A549 (cell line): Measurements from ENCODE around the gene WWP2. TPM values are rescaled to one million over a fixed set of nuclear protein-coding genes. Genes with fewer than 3 reads are reported as not detected.

Experiments
- ATAC-seq, 2 experiments: fragments of 200-7000 bp in 1 of 2; fragments of >200 bp in 1 of 2; cut with Nextera tagmentation in 1 of 2; cut with Tn5 transposase in 1 of 2; 3 replicates each; pipeline versions ENCODE4 v1.8.0 to v1.9.1; 2018 to 2020; ENCODE audit warnings: mild to moderate bottlenecking in 1 of 2, moderate library complexity in 1 of 2
- CTCF ChIA-PET: fragments of 300-600 bp; sonication (Branson Sonifier 250); formaldehyde crosslinking; extraction: SDS; loops from one replicate; lab custom pipeline; 2021; ENCODE audit warnings: antibody characterized with exemption, inconsistent platforms; lab: Yijun Ruan, JAX
- POLR2A ChIA-PET: fragments of 350-600 bp; formaldehyde crosslinking; extraction: SDS; loops from one replicate; lab custom pipeline; 2021; ENCODE audit warnings: antibody characterized with exemption, inconsistent platforms; lab: Yijun Ruan, JAX
- DNase-seq, 2 experiments: peaks; one replicate each; pipeline versions ENCODE4 v3.0.0 to v3.0.0-alpha.2; 2011 to 2016; ENCODE audit warnings: low read depth in 1 of 2, low spot score in 1 of 2
- FAIRE-seq: peaks from 2 replicates; lab custom pipeline; 2011; peaks lifted over from hg19 to GRCh38; lab: Jason Lieb, UNC
- H3K27ac ChIP-seq, 2 experiments: fragments of >200 bp; sonication (Bioruptor Twin); formaldehyde crosslinking; 3 replicates each; pipeline ENCODE4 v1.5.1; 2016 to 2017
- H3K4me1 ChIP-seq: fragments of >200 bp; sonication (Bioruptor Twin); formaldehyde crosslinking; 3 replicates; pipeline ENCODE4 v1.6.1; 2016
- H3K4me2 ChIP-seq: fragments of >200 bp; sonication (Bioruptor Twin); formaldehyde crosslinking; 3 replicates; pipeline ENCODE4 v1.6.1; 2016
- H3K4me3 ChIP-seq: fragments of >200 bp; sonication (Bioruptor Twin); formaldehyde crosslinking; 3 replicates; pipeline ENCODE4 v1.5.1; 2016
- H3K9me3 ChIP-seq: fragments of >200 bp; sonication (Bioruptor Twin); formaldehyde crosslinking; 3 replicates; pipeline ENCODE4 v1.6.1; 2016
- BHLHE40 ChIP-seq: IDR thresholded peaks from 2 replicates; pipeline ENCODE4 v1.6.1; 2012; ENCODE audit warnings: low read depth, low read length, inconsistent platforms
- CBX2 ChIP-seq: fragments of 200-600 bp; sonication (generic); IDR thresholded peaks from 2 replicates; pipeline ENCODE4 v1.6.1; 2016; ENCODE audit warnings: low read depth, mild to moderate bottlenecking, borderline replicate concordance
- CBX8 ChIP-seq: fragments of 200-600 bp; sonication (generic); IDR thresholded peaks from 2 replicates; pipeline ENCODE4 v1.6.1; 2016
- CEBPB ChIP-seq, 2 experiments: fragments of >200 bp in 1 of 2; sonication (Bioruptor Twin) in 1 of 2; formaldehyde crosslinking in 1 of 2; IDR thresholded peaks; 2 replicates each; pipeline ENCODE4 v1.6.1; 2012 to 2016
- CHD2 ChIP-seq: fragments of 150-350 bp; IDR thresholded peaks from 2 replicates; pipeline ENCODE4 v1.6.1; 2014; ENCODE audit warnings: low read length; ENCODE audit not compliant: partially characterized antibody
- CHD4 ChIP-seq: fragments of 200-600 bp; sonication (generic); IDR thresholded peaks from 2 replicates; pipeline ENCODE4 v1.6.1; 2016; ENCODE audit warnings: antibody characterized with exemption, mild to moderate bottlenecking, borderline replicate concordance
- EP300 ChIP-seq, 2 experiments: fragments of >200 bp; sonication (Bioruptor Twin); formaldehyde crosslinking; IDR thresholded peaks; 2 replicates in 1 of 2; 3 replicates in 1 of 2; pipeline ENCODE4 v1.6.1; 2016 to 2017
- FOSB ChIP-seq: fragments of 250-450 bp; sonication (Bioruptor Pico); IDR thresholded peaks from 2 replicates; pipeline ENCODE4 v1.5.0; 2020; ENCODE audit warnings: mild to moderate bottlenecking, moderate library complexity
- GATA3 ChIP-seq: IDR thresholded peaks from 2 replicates; pipeline ENCODE4 v1.6.1; 2012; ENCODE audit warnings: borderline replicate concordance
- HEYL ChIP-seq: fragments of 250-450 bp; sonication (Bioruptor Pico); IDR thresholded peaks from 2 replicates; pipeline ENCODE4 v1.8.0; 2021; ENCODE audit warnings: mild to moderate bottlenecking, moderate library complexity
- HOXA7 ChIP-seq: fragments of 250-450 bp; sonication (Bioruptor Pico); IDR thresholded peaks from 2 replicates; pipeline ENCODE4 v1.5.0; 2020; ENCODE audit warnings: mild to moderate bottlenecking, moderate library complexity
- HOXB13 ChIP-seq: fragments of 250-450 bp; sonication (Bioruptor Pico); IDR thresholded peaks from 2 replicates; pipeline ENCODE4 v1.5.0; 2020; ENCODE audit warnings: low read depth, mild to moderate bottlenecking, moderate library complexity
- HOXB5 ChIP-seq: fragments of 250-450 bp; sonication (Bioruptor Pico); IDR thresholded peaks from 2 replicates; pipeline ENCODE4 v1.5.0; 2020; ENCODE audit warnings: mild to moderate bottlenecking, moderate library complexity
- JUNB ChIP-seq: fragments of >200 bp; sonication (Bioruptor Twin); formaldehyde crosslinking; IDR thresholded peaks from 2 replicates; pipeline ENCODE4 v1.6.1; 2016
- KDM1A ChIP-seq: fragments of 200-600 bp; sonication (generic); IDR thresholded peaks from 2 replicates; pipeline ENCODE4 v1.6.1; 2016; ENCODE audit warnings: low read depth, mild to moderate bottlenecking
- MAZ ChIP-seq: fragments of 150-350 bp; IDR thresholded peaks from 2 replicates; pipeline ENCODE4 v1.6.1; 2014; ENCODE audit warnings: antibody characterized with exemption, low read depth, low read length, borderline replicate concordance
- POLR2A ChIP-seq: IDR thresholded peaks from 2 replicates; pipeline ENCODE4 v1.6.1; 2012; ENCODE audit warnings: mild to moderate bottlenecking, low read length
- POLR2AphosphoS2 ChIP-seq: conservative IDR thresholded peaks from 2 replicates; pipeline ENCODE4 v1.6.1; 2012; ENCODE audit warnings: low read length, improper control_type of control experiment, inconsistent platforms
- RAD21 ChIP-seq, 2 experiments: fragments of >200 bp in 1 of 2; sonication (Bioruptor Twin) in 1 of 2; formaldehyde crosslinking in 1 of 2; IDR thresholded peaks in 1 of 2; conservative IDR thresholded peaks in 1 of 2; 2 replicates in 1 of 2; 3 replicates in 1 of 2; pipeline ENCODE4 v1.6.1; 2012 to 2018; ENCODE audit warnings: inconsistent platforms in 1 of 2
- RARB ChIP-seq: fragments of 250-450 bp; sonication (Bioruptor Pico); IDR thresholded peaks from 2 replicates; pipeline ENCODE4 v1.8.0; 2021; ENCODE audit warnings: mild to moderate bottlenecking, moderate library complexity
- SMC3 ChIP-seq: fragments of >200 bp; sonication (Bioruptor Twin); formaldehyde crosslinking; IDR thresholded peaks from 3 replicates; pipeline ENCODE4 v1.6.1; 2018; ENCODE audit warnings: inconsistent platforms
- TP53 ChIP-seq: fragments of 250-450 bp; sonication (Bioruptor Pico); IDR thresholded peaks from 2 replicates; pipeline ENCODE4 v1.5.0; 2021; ENCODE audit warnings: mild to moderate bottlenecking, moderate library complexity
- ZFP36 ChIP-seq: fragments of 450-650 bp; IDR thresholded peaks from 2 replicates; pipeline ENCODE4 v1.6.1; 2014; ENCODE audit warnings: borderline replicate concordance; ENCODE audit not compliant: partially characterized antibody
- ZSCAN20 ChIP-seq: fragments of 250-450 bp; sonication (Bioruptor Pico); IDR thresholded peaks from 2 replicates; pipeline ENCODE4 v1.8.0; 2022; ENCODE audit warnings: mild to moderate bottlenecking, moderate library complexity
- WGBS: methylation state at CpG from one replicate; pipeline ENCODE4 v1.1.6; 2017; ENCODE audit errors: missing lambda C conversion rate; 5-methylcytosine and 5-hydroxymethylcytosine counted together
- polyA plus RNA-seq, 4 experiments: library from polyadenylated mRNA; depleted of rRNA in 3 of 4; stranded (reverse); fragments of >200 nt; fragmentation: RNase III in 1 of 4; extraction: RNeasy Plus Mini Kit Qiagen cat#74134 plus additional on column Dnase treatment in 1 of 4; gene quantifications; 2 replicates in 3 of 4; 3 replicates in 1 of 4; pipeline ENCODE4 v1.2.3, GENCODE V29; 2011 to 2017
- TF ChIP-seq, protein P1 (sequence below): fragments of 250-450 bp; sonication (Bioruptor Pico); IDR thresholded peaks from 2 replicates; pipeline ENCODE4 v1.5.0; 2020; ENCODE audit warnings: low read depth, mild to moderate bottlenecking, moderate library complexity
- TF ChIP-seq, protein P2 (sequence below): fragments of 450-650 bp; IDR thresholded peaks from 2 replicates; pipeline ENCODE4 v1.6.1; 2014; ENCODE audit warnings: antibody characterized with exemption
- TF ChIP-seq, protein P3 (sequence below): fragments of 200-600 bp; sonication (generic); IDR thresholded peaks from 2 replicates; pipeline ENCODE4 v1.6.1; 2016; ENCODE audit warnings: antibody characterized with exemption, mild to moderate bottlenecking, moderate library complexity
- TF ChIP-seq, protein P4 (sequence below): fragments of 250-450 bp; sonication (Bioruptor Pico); IDR thresholded peaks from 2 replicates; pipeline ENCODE4 v1.5.0; 2021; ENCODE audit warnings: mild to moderate bottlenecking, moderate library complexity, borderline replicate concordance
- TF ChIP-seq, protein P5 (sequence below): fragments of >200 bp; sonication (Bioruptor Twin); formaldehyde crosslinking; IDR thresholded peaks from 3 replicates; pipeline ENCODE4 v1.5.1; 2016

WWP2 gene
- polyA plus RNA-seq, 2 of the 4 experiments (the other 2 are of a cell fraction), result 16.1 to 16.2 TPM

DNA sequence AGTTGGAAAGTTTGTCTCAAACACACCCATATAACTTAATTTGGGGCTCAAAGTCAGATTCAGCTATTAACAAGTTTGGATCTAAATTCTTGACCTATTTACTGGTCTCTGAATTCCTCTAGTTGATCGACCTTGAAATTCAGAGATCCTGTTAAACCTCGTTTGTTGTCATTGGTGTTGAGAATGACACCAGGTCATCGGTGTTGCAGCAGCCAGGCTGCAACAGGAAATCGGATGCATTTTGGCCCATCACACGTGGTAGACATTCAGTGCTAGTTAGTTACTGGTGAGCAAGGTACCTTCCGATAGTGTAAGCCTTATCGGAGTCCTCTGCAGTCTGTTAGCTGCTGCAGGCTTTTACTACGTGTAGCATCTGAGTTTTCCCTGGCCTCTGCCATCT lies 82.3 kb downstream of the WWP2 start:
- ChIA-PET POLR2A (no interaction called here), CTCF (interaction anchor here (0.6 to 1.0 kb wide), 2 partner anchors 15 to 86 kb away, joined by 3 to 4 read pairs; no protein-coding TSS in a partner anchor)
- ATAC-seq (no peak), FAIRE-seq (no peak), DNase-seq (no peak)
- H3K27ac ChIP-seq, result no peak overlapping the region
- no peak overlapping the region for H3K4me3 ChIP-seq
- no peak overlapping the region for H3K4me2 ChIP-seq
- no peaks in the 10 kb centered on the region for H3K4me1 ChIP-seq
- TF ChIP-seq, protein P1, sequence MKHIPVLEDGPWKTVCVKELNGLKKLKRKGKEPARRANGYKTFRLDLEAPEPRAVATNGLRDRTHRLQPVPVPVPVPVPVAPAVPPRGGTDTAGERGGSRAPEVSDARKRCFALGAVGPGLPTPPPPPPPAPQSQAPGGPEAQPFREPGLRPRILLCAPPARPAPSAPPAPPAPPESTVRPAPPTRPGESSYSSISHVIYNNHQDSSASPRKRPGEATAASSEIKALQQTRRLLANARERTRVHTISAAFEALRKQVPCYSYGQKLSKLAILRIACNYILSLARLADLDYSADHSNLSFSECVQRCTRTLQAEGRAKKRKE (CRISPR knock-in tag), result no peak
- TF ChIP-seq HEYL (CRISPR knock-in tag) (no peak), RARB (CRISPR knock-in tag) (no peak), ZFP36 (no peak), CEBPB (IDR thresholded peaks at IDR 0.05) (no peak), EP300 (IDR thresholded peaks at IDR 0.05) (no peak), HOXA7 (CRISPR knock-in tag) (no peak), CBX2 (no peak), KDM1A (no peak), CHD4 (no peak), HOXB13 (CRISPR knock-in tag) (no peak), HOXB5 (no peak), ZSCAN20 (no peak), POLR2A (no peak), SMC3 (no peak), TP53 (no peak)
- TF ChIP-seq, protein P2, sequence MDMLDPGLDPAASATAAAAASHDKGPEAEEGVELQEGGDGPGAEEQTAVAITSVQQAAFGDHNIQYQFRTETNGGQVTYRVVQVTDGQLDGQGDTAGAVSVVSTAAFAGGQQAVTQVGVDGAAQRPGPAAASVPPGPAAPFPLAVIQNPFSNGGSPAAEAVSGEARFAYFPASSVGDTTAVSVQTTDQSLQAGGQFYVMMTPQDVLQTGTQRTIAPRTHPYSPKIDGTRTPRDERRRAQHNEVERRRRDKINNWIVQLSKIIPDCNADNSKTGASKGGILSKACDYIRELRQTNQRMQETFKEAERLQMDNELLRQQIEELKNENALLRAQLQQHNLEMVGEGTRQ, result no peak
- TF ChIP-seq, protein P3, sequence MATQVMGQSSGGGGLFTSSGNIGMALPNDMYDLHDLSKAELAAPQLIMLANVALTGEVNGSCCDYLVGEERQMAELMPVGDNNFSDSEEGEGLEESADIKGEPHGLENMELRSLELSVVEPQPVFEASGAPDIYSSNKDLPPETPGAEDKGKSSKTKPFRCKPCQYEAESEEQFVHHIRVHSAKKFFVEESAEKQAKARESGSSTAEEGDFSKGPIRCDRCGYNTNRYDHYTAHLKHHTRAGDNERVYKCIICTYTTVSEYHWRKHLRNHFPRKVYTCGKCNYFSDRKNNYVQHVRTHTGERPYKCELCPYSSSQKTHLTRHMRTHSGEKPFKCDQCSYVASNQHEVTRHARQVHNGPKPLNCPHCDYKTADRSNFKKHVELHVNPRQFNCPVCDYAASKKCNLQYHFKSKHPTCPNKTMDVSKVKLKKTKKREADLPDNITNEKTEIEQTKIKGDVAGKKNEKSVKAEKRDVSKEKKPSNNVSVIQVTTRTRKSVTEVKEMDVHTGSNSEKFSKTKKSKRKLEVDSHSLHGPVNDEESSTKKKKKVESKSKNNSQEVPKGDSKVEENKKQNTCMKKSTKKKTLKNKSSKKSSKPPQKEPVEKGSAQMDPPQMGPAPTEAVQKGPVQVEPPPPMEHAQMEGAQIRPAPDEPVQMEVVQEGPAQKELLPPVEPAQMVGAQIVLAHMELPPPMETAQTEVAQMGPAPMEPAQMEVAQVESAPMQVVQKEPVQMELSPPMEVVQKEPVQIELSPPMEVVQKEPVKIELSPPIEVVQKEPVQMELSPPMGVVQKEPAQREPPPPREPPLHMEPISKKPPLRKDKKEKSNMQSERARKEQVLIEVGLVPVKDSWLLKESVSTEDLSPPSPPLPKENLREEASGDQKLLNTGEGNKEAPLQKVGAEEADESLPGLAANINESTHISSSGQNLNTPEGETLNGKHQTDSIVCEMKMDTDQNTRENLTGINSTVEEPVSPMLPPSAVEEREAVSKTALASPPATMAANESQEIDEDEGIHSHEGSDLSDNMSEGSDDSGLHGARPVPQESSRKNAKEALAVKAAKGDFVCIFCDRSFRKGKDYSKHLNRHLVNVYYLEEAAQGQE, result no peak
- TF ChIP-seq, protein P4, sequence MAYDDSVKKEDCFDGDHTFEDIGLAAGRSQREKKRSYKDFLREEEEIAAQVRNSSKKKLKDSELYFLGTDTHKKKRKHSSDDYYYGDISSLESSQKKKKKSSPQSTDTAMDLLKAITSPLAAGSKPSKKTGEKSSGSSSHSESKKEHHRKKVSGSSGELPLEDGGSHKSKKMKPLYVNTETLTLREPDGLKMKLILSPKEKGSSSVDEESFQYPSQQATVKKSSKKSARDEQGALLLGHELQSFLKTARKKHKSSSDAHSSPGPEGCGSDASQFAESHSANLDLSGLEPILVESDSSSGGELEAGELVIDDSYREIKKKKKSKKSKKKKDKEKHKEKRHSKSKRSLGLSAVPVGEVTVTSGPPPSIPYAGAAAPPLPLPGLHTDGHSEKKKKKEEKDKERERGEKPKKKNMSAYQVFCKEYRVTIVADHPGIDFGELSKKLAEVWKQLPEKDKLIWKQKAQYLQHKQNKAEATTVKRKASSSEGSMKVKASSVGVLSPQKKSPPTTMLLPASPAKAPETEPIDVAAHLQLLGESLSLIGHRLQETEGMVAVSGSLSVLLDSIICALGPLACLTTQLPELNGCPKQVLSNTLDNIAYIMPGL, result no peak
- 86% methylated on average over 8 of the region's 8 CpGs for WGBS
- H3K9me3 ChIP-seq, result no peaks in the 10 kb centered on the region

DNA sequence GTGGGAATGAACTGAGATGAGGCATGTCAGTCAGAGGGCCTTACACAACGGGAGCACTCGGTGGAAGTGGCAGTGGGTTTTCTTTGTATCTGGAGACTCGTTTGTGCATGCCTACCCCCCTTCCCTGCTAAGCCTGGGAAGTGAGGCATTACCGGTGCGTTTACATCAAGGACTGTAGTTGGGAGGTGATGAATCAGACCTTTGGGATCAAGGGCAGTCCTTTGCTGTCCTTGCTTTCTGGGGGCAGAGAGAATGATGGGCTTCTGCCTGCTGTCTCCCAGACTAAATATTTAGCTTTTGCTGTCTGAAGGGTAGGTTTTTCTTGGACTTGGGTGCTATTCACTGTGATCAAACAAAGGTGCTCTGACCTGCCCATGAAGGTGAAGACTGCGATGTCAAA lies 83.0 kb downstream of the WWP2 start:
- Histone ChIP-seq H3K4me3 (no peak overlapping the region), H3K27ac (no peak overlapping the region), H3K9me3 (no peaks in the 10 kb centered on the region), H3K4me2 (no peak overlapping the region), H3K4me1 (no peaks in the 10 kb centered on the region)
- DNase-seq, result no peak
- POLR2A ChIA-PET, result no interaction called here
- CTCF ChIA-PET, result interaction anchor here (1.0 to 1.1 kb wide), 2 partner anchors 14 to 85 kb away, joined by 4 to 5 read pairs; no protein-coding TSS in a partner anchor
- FAIRE-seq, result no peak
- ATAC-seq, result no peak
- 81% methylated on average over 6 of the region's 6 CpGs for WGBS
- TF ChIP-seq HOXA7 (CRISPR knock-in tag), result no peak
- TF ChIP-seq, protein P5, sequence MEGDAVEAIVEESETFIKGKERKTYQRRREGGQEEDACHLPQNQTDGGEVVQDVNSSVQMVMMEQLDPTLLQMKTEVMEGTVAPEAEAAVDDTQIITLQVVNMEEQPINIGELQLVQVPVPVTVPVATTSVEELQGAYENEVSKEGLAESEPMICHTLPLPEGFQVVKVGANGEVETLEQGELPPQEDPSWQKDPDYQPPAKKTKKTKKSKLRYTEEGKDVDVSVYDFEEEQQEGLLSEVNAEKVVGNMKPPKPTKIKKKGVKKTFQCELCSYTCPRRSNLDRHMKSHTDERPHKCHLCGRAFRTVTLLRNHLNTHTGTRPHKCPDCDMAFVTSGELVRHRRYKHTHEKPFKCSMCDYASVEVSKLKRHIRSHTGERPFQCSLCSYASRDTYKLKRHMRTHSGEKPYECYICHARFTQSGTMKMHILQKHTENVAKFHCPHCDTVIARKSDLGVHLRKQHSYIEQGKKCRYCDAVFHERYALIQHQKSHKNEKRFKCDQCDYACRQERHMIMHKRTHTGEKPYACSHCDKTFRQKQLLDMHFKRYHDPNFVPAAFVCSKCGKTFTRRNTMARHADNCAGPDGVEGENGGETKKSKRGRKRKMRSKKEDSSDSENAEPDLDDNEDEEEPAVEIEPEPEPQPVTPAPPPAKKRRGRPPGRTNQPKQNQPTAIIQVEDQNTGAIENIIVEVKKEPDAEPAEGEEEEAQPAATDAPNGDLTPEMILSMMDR, result no peak
- TF ChIP-seq CBX8, result no peak
- TF ChIP-seq POLR2AphosphoS2, result no peak
- no peak for TF ChIP-seq KDM1A
- TF ChIP-seq ZSCAN20, result no peak
- TF ChIP-seq GATA3, result no peak
- TF ChIP-seq FOSB (CRISPR knock-in tag), result no peak
- no peak for TF ChIP-seq BHLHE40
- no peak for TF ChIP-seq RAD21 (conservative IDR thresholded peaks at IDR 0.05 in 1 of 2, IDR thresholded peaks at IDR 0.05 in 1 of 2)
- TF ChIP-seq MAZ, result no peak
- no peak for TF ChIP-seq CHD2
- TF ChIP-seq JUNB, result no peak
